GM23338 (cell line): Measurements from ENCODE around the gene MAP7D3.

Source experiments
- CTCF ChIP-seq, 2 experiments: fragments of 200-600 bp in 1 of 2; sonication (generic) in 1 of 2; conservative IDR thresholded peaks; 2 replicates each; pipeline versions ENCODE4 v1.5.1 to v1.6.1; 2016 to 2017; ENCODE audit warnings: antibody characterized with exemption in 2 of 2, low read depth in 2 of 2, mild to moderate bottlenecking in 2 of 2, moderate library complexity in 1 of 2
- EZH2 ChIP-seq: fragments of 200-600 bp; sonication (generic); IDR thresholded peaks from one replicate; pipeline ENCODE4 v1.8.0; 2017; ENCODE audit warnings: antibody characterized with exemption, mild to moderate bottlenecking, low read depth; ENCODE audit not compliant: unreplicated experiment
- JUNB ChIP-seq: IDR thresholded peaks from one replicate; pipeline ENCODE4 v1.6.1; 2016; ENCODE audit warnings: antibody characterized with exemption; ENCODE audit not compliant: unreplicated experiment
- ZNF331 ChIP-seq: fragments of 250-450 bp; sonication (Bioruptor Pico); IDR thresholded peaks from 2 replicates; pipeline ENCODE4 v1.5.0; 2020; ENCODE audit warnings: low read depth, mild to moderate bottlenecking, moderate library complexity

- TF ChIP-seq EZH2 (no peak), CTCF (conservative IDR thresholded peaks at IDR 0.05; ENCODE audit: low read depth in 2 of 2) (no peak), ZNF331 (CRISPR knock-in tag) (no peak), JUNB (no peak)
Measured at GRCh38 chrX:136258951-136259350, 7.8 kb upstream of the MAP7D3 start.
